HCT116 (cell line): ENCODE results near the gene CYP4F3.

Experiments used
- POLR2AphosphoS5 ChIP-seq: IDR thresholded peaks from 2 replicates; pipeline ENCODE4 v1.6.1; 2011; ENCODE audit warnings: mild to moderate bottlenecking, low read depth, low read length, moderate library complexity
- RAD21 ChIP-seq: IDR thresholded peaks from 2 replicates; pipeline ENCODE4 v1.6.1; 2012; ENCODE audit warnings: low read depth, mild to moderate bottlenecking

DNA sequence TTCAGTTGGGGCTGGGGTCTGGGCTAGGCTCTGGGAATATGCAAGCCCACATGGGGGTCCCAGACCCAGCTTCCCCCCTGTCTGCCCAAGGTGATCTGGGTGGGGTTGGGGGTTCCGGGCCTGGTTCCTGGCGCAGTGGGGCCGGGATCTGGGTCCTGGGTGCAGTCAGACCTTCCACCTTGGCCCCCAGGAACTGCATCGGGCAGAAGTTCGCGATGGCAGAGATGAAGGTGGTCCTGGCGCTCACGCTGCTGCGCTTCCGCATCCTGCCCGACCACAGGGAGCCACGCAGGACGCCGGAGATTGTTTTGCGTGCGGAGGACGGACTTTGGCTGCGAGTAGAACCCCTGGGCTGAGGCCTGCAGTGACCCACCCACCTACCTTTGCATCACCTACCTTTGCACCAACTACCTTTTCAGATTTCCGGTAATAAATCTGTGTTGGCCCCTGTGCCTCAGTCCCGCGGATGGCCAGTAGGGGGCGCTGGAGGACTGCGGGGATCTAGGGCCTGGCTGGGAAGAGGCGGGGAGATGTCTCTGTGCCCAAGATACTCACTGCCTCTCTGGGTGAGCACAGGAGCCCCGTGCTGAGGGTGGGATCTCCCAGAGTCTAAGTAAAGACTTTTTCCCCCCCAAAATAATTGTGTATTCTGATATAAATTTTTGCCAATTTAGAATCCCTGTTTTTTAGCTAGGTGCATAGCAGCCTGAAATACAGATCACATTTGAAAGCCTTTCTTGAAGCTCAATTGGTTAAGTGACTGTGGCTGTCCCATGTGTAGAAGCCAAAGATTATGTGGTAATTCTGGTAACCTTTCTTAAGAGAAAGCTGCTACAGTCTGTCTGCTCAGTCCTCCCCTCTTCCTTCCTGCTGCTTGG lies 11.5 kb upstream of the CYP4F3 start:
- TF ChIP-seq RAD21 = peak; percentile 96
- TF ChIP-seq POLR2AphosphoS5 = no peak
